H9 (cell line): ENCODE results near the gene RIPPLY1. TPM values are rescaled to one million over a fixed set of nuclear protein-coding genes. Genes with fewer than 3 reads are reported as not detected.

Experiments
- DNase-seq: peaks from one replicate; pipeline ENCODE4 v3.0.0-alpha.2; 2017
- H2AFZ ChIP-seq: one replicate; pipeline ENCODE4 v1.6.1; 2013; ENCODE audit warnings: mild to moderate bottlenecking, low read length, control low read depth, moderate library complexity
- H2AK5ac ChIP-seq: 2 replicates; pipeline ENCODE4 v1.6.1; 2013; ENCODE audit warnings: low read length, control low read depth, mixed read lengths; ENCODE audit not compliant: insufficient read length
- H2BK120ac ChIP-seq: one replicate; pipeline ENCODE4 v1.6.1; 2013; ENCODE audit warnings: low read depth, mild to moderate bottlenecking, low read length, control low read depth, inconsistent platforms; ENCODE audit not compliant: poor library complexity, severe bottlenecking
- H2BK12ac ChIP-seq: 2 replicates; pipeline ENCODE4 v1.6.1; 2013; ENCODE audit warnings: low read length, control low read depth, mixed read lengths, low read depth; ENCODE audit not compliant: insufficient read length
- H2BK15ac ChIP-seq: 2 replicates; pipeline ENCODE4 v1.6.1; 2013; ENCODE audit warnings: low read depth, low read length, control low read depth
- H2BK20ac ChIP-seq: one replicate; pipeline ENCODE4 v1.6.1; 2013; ENCODE audit warnings: low read depth, mild to moderate bottlenecking, low read length, control low read depth, inconsistent platforms; ENCODE audit not compliant: poor library complexity, severe bottlenecking
- H2BK5ac ChIP-seq: 2 replicates; pipeline ENCODE4 v1.6.1; 2013; ENCODE audit warnings: low read length, control low read depth, mixed read lengths; ENCODE audit not compliant: insufficient read length
- H3K14ac ChIP-seq: 2 replicates; pipeline ENCODE4 v1.6.1; 2013; ENCODE audit warnings: low read length, control low read depth; ENCODE audit not compliant: insufficient read depth
- H3K18ac ChIP-seq: 2 replicates; pipeline ENCODE4 v1.6.1; 2013; ENCODE audit warnings: low read depth, mild to moderate bottlenecking, mixed read lengths, low read length, control low read depth; ENCODE audit not compliant: insufficient read length
- H3K23ac ChIP-seq: 2 replicates; pipeline ENCODE4 v1.6.1; 2013; ENCODE audit warnings: low read length, control low read depth, mixed read lengths, low read depth; ENCODE audit not compliant: insufficient read length
- H3K23me2 ChIP-seq: 2 replicates; pipeline ENCODE4 v1.6.1; 2013; ENCODE audit warnings: low read depth, mild to moderate bottlenecking, mixed read lengths, low read length, control low read depth; ENCODE audit not compliant: insufficient read length, poor library complexity, severe bottlenecking
- H3K27ac ChIP-seq: 2 replicates; pipeline ENCODE4 v1.5.1; 2013; ENCODE audit warnings: low read length, control low read depth, mixed read lengths, low read depth; ENCODE audit not compliant: insufficient read length
- H3K27me3 ChIP-seq: 2 replicates; pipeline ENCODE4 v1.6.1; 2013; ENCODE audit warnings: low read length, control low read depth, inconsistent platforms; ENCODE audit not compliant: insufficient read depth
- H3K4ac ChIP-seq: 2 replicates; pipeline ENCODE4 v1.6.1; 2013; ENCODE audit warnings: low read depth, mild to moderate bottlenecking, control low read depth, inconsistent platforms, low read length, moderate library complexity
- H3K4me1 ChIP-seq: 2 replicates; pipeline ENCODE4 v1.6.1; 2013; ENCODE audit warnings: low read length, control low read depth, inconsistent platforms; ENCODE audit not compliant: insufficient read depth
- H3K4me2 ChIP-seq: 2 replicates; pipeline ENCODE4 v1.6.1; 2013; ENCODE audit warnings: low read length, control low read depth, mixed read lengths; ENCODE audit not compliant: insufficient read length, insufficient read depth
- H3K56ac ChIP-seq: 2 replicates; pipeline ENCODE4 v1.6.1; 2013; ENCODE audit warnings: low read depth, mild to moderate bottlenecking, mixed read lengths, low read length, control low read depth; ENCODE audit not compliant: insufficient read length
- H3K79me1 ChIP-seq: 2 replicates; pipeline ENCODE4 v1.6.1; 2013; ENCODE audit warnings: low read depth, mild to moderate bottlenecking, moderate library complexity, low read length, control low read depth, inconsistent platforms; ENCODE audit not compliant: insufficient read depth, poor library complexity, severe bottlenecking
- H3K79me2 ChIP-seq: 2 replicates; pipeline ENCODE4 v1.6.1; 2013; ENCODE audit warnings: low read length, control low read depth, inconsistent platforms; ENCODE audit not compliant: insufficient read depth
- H3K9ac ChIP-seq: 2 replicates; pipeline ENCODE4 v1.6.1; 2013; ENCODE audit warnings: low read length, control low read depth, mixed read lengths; ENCODE audit not compliant: insufficient read length; ENCODE audit errors: extremely low read depth
- H3K9me3 ChIP-seq: one replicate; pipeline ENCODE4 v1.6.1; 2013; ENCODE audit warnings: low read depth, low read length, inconsistent platforms; ENCODE audit not compliant: control insufficient read depth
- H3T11ph ChIP-seq: one replicate; pipeline ENCODE4 v1.6.1; 2013; ENCODE audit warnings: mild to moderate bottlenecking, low read length, control low read depth, inconsistent platforms
- H4K20me1 ChIP-seq: one replicate; pipeline ENCODE4 v1.6.1; 2013; ENCODE audit not compliant: control insufficient read depth, insufficient read length, insufficient read depth
- H4K5ac ChIP-seq: 2 replicates; pipeline ENCODE4 v1.6.1; 2013; ENCODE audit warnings: low read depth, mild to moderate bottlenecking, mixed read lengths, low read length, control low read depth; ENCODE audit not compliant: insufficient read length
- H4K8ac ChIP-seq: replicated peaks from 2 replicates; pipeline ENCODE4 v1.6.1; 2013; ENCODE audit warnings: low read length, control low read depth, mixed read lengths, low read depth; ENCODE audit not compliant: insufficient read length
- H4K91ac ChIP-seq: 2 replicates; pipeline ENCODE4 v1.6.1; 2013; ENCODE audit warnings: low read depth, mild to moderate bottlenecking, moderate library complexity, mixed read lengths, low read length, control low read depth; ENCODE audit not compliant: insufficient read length
- H3K27ac Mint-ChIP-seq, 3 experiments: 2 replicates in 2 of 3; 3 replicates in 1 of 3; pipeline ENCODE4 v1.8.0; 2020 to 2021; ENCODE audit warnings: mixed read lengths in 3 of 3, mild to moderate bottlenecking in 1 of 3, moderate library complexity in 1 of 3
- H3K27me3 Mint-ChIP-seq: 2 replicates; pipeline ENCODE4 v1.8.0; 2021; ENCODE audit warnings: low read depth, mild to moderate bottlenecking, moderate library complexity, mixed read lengths
- H3K36me3 Mint-ChIP-seq, 3 experiments: 2 replicates in 2 of 3; 3 replicates in 1 of 3; pipeline ENCODE4 v1.8.0; 2020 to 2021; ENCODE audit warnings: low read depth in 3 of 3, mixed read lengths in 3 of 3; ENCODE audit not compliant: insufficient read depth in 1 of 3
- H3K4me1 Mint-ChIP-seq, 2 experiments: 2 replicates each; pipeline ENCODE4 v1.8.0; 2020; ENCODE audit warnings: mixed read lengths in 2 of 2
- H3K4me3 Mint-ChIP-seq, 2 experiments: 2 replicates in 1 of 2; 3 replicates in 1 of 2; pipeline ENCODE4 v1.8.0; 2020 to 2021; ENCODE audit warnings: mild to moderate bottlenecking in 2 of 2, mixed read lengths in 2 of 2, moderate library complexity in 1 of 2
- H3K9me3 Mint-ChIP-seq, 2 experiments: 2 replicates in 1 of 2; 3 replicates in 1 of 2; pipeline ENCODE4 v1.8.0; 2020; ENCODE audit warnings: mild to moderate bottlenecking in 2 of 2, mixed read lengths in 2 of 2, moderate library complexity in 1 of 2
- WGBS: extraction: QIAGEN DNeasy Blood & Tissue Kit; methylation state at CpG from one replicate; pipeline ENCODE4 v1.1.7; 2013; ENCODE audit warnings: missing lambda C conversion rate, low lambda C conversion rate, mixed read lengths; ENCODE audit not compliant: insufficient read length; ENCODE audit errors: extremely low coverage; 5-methylcytosine and 5-hydroxymethylcytosine counted together
- total RNA-seq: library from RNA; stranded (reverse); gene quantifications from 2 replicates; pipeline ENCODE4 v1.2.1, GENCODE V29; 2021
- TF ChIP-seq, protein P1 (sequence below): fragments of 200-600 bp; sonication (generic); conservative IDR thresholded peaks from 3 replicates; pipeline ENCODE4 v1.8.0; 2021; ENCODE audit warnings: antibody characterized with exemption, mild to moderate bottlenecking

RIPPLY1 gene
- total RNA-seq, 1 experiment from 2014 or later = not detected

DNA sequence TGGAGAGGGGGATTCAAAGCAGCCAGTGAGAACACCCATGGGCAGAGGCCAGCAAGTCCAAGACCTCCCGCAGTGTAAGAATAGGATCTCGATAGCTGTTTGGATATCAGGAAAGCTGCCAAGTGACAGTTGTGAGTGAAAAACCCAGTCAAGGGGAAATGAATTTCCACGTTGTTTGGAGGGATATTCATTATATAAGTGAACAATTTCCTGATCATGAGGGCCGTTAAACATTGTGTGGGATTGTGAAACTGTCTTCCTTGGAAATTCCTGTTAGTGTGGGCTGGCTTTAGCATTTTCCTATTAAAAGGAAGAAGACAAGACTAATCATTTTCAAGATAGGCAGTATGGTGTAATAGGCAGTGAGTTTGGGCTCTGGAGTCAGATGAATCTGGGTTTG lies 32.0 kb upstream of the RIPPLY1 start:
- H2AFZ ChIP-seq = no peak overlapping the region
- H2BK12ac ChIP-seq = no peak overlapping the region
- H3K79me1 ChIP-seq = no peaks in the 10 kb centered on the region
- Mint-ChIP-seq H3K36me3 (no peaks in the 10 kb centered on the region; a peak in 1 of 7 replicates), H3K4me3 (no peak overlapping the region), H3K9me3 (peaks cover 0 to 11% of the 10 kb centered on the region in 2 experiments; a peak in 2 of 5 replicates), H3K27me3 (no peaks in the 10 kb centered on the region; the same call in 1 of the 2 replicates), H3K27ac (peak overlapping the region in 1 of 3 experiments; percentile 78; a peak in 1 of 7 replicates), H3K4me1 (no peaks in the 10 kb centered on the region)
- H3K4me2 ChIP-seq = no peak overlapping the region
- no peak overlapping the region for H3K18ac ChIP-seq
- peaks cover 10% of the 10 kb centered on the region for H3K9me3 ChIP-seq
- no peak overlapping the region for H3K14ac ChIP-seq
- no peak overlapping the region for H2AK5ac ChIP-seq
- DNase-seq = no peak
- no peaks in the 10 kb centered on the region for H3K23me2 ChIP-seq
- no peak overlapping the region for H4K91ac ChIP-seq
- TF ChIP-seq, protein P1, sequence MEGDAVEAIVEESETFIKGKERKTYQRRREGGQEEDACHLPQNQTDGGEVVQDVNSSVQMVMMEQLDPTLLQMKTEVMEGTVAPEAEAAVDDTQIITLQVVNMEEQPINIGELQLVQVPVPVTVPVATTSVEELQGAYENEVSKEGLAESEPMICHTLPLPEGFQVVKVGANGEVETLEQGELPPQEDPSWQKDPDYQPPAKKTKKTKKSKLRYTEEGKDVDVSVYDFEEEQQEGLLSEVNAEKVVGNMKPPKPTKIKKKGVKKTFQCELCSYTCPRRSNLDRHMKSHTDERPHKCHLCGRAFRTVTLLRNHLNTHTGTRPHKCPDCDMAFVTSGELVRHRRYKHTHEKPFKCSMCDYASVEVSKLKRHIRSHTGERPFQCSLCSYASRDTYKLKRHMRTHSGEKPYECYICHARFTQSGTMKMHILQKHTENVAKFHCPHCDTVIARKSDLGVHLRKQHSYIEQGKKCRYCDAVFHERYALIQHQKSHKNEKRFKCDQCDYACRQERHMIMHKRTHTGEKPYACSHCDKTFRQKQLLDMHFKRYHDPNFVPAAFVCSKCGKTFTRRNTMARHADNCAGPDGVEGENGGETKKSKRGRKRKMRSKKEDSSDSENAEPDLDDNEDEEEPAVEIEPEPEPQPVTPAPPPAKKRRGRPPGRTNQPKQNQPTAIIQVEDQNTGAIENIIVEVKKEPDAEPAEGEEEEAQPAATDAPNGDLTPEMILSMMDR = no peak
- no peak overlapping the region for H2BK20ac ChIP-seq
- WGBS = no CpG with 5 or more reads among the region's 4 CpGs
- no peaks in the 10 kb centered on the region for H3K79me2 ChIP-seq
- H3K56ac ChIP-seq = no peak overlapping the region
- H3K4ac ChIP-seq = no peak overlapping the region
- H2BK120ac ChIP-seq = no peak overlapping the region
- no peaks in the 10 kb centered on the region for H3K27me3 ChIP-seq
- no peak overlapping the region for H3K23ac ChIP-seq
- H2BK15ac ChIP-seq = no peak overlapping the region
- H3T11ph ChIP-seq = no peak overlapping the region
- H4K20me1 ChIP-seq = no peaks in the 10 kb centered on the region
- H3K9ac ChIP-seq = no peak overlapping the region
- H4K8ac ChIP-seq = no peak overlapping the region
- H3K4me1 ChIP-seq = no peaks in the 10 kb centered on the region
- H4K5ac ChIP-seq = no peak overlapping the region
- no peak overlapping the region for H2BK5ac ChIP-seq
- no peak overlapping the region for H3K27ac ChIP-seq
